ENCODE data around the gene TRIM14.

GRCh38 chr9:98074115-98074990 is 44.7 kb downstream of the TRIM14 start:
- TF ChIP-seq, protein P1, sequence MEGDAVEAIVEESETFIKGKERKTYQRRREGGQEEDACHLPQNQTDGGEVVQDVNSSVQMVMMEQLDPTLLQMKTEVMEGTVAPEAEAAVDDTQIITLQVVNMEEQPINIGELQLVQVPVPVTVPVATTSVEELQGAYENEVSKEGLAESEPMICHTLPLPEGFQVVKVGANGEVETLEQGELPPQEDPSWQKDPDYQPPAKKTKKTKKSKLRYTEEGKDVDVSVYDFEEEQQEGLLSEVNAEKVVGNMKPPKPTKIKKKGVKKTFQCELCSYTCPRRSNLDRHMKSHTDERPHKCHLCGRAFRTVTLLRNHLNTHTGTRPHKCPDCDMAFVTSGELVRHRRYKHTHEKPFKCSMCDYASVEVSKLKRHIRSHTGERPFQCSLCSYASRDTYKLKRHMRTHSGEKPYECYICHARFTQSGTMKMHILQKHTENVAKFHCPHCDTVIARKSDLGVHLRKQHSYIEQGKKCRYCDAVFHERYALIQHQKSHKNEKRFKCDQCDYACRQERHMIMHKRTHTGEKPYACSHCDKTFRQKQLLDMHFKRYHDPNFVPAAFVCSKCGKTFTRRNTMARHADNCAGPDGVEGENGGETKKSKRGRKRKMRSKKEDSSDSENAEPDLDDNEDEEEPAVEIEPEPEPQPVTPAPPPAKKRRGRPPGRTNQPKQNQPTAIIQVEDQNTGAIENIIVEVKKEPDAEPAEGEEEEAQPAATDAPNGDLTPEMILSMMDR (conservative IDR thresholded peaks at IDR 0.05 in 1 of 2, IDR thresholded peaks at IDR 0.05 in 1 of 2; ENCODE audit: extremely low read depth in 1 of 2, insufficient read depth in 1 of 2, low read depth in 1 of 2, low read length in 2 of 2) = peak; percentile 93 to 94
- TF ChIP-seq EZH2 (IDR thresholded peaks at IDR 0.05; ENCODE audit: borderline replicate concordance, low read length) = no peak

Data from mammary epithelial cell (primary cell).